ENCODE results near the gene JPH4. TPM values are rescaled to one million over a fixed set of nuclear protein-coding genes. Genes with fewer than 3 reads are reported as not detected.

JPH4 gene
- total and polyA plus RNA-seq, 7 donors = 0.01 to 0.62 (median 0.13) TPM

DNA sequence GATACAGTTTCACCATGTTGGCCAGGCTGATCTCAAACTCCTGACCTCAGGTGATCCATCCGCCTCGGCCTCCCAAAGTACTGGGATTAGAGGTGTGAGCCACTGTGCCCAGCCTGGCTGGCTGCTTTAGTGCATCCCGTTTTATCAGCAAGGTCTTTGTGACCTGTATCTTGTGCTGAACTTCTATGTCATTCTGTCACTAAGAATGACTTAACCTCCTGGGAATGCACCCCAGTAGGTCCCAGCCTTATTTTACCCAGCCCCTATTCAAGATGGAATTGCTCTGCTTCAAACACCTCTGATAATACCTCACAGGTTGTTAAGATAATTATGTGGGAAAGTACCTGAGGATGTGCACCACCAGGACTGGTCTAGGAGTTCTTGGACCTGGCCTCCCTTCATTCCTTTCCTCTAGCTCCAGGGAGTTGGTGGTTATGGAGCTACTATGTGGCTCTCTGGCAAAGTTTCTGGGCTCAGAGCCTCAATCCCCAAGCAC lies 26.1 kb upstream of the JPH4 start:
- no peak for ATAC-seq
- intact Hi-C loops (cut with DNase I) = no loop called here
- Histone ChIP-seq H3K9me3 (no peaks in the 10 kb centered on the region), H3K27me3 (ENCODE audit: insufficient read depth in 3 of 3, low read length in 2 of 3) (no peaks in the 10 kb centered on the region), H3K4me3 (no peak overlapping the region), H3K36me3 (ENCODE audit: insufficient read depth in 1 of 2, low read depth in 1 of 2) (no peaks in the 10 kb centered on the region), H3K27ac (no peak overlapping the region), H3K4me1 (no peaks in the 10 kb centered on the region)
- TF ChIP-seq, protein P1, sequence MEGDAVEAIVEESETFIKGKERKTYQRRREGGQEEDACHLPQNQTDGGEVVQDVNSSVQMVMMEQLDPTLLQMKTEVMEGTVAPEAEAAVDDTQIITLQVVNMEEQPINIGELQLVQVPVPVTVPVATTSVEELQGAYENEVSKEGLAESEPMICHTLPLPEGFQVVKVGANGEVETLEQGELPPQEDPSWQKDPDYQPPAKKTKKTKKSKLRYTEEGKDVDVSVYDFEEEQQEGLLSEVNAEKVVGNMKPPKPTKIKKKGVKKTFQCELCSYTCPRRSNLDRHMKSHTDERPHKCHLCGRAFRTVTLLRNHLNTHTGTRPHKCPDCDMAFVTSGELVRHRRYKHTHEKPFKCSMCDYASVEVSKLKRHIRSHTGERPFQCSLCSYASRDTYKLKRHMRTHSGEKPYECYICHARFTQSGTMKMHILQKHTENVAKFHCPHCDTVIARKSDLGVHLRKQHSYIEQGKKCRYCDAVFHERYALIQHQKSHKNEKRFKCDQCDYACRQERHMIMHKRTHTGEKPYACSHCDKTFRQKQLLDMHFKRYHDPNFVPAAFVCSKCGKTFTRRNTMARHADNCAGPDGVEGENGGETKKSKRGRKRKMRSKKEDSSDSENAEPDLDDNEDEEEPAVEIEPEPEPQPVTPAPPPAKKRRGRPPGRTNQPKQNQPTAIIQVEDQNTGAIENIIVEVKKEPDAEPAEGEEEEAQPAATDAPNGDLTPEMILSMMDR (IDR thresholded peaks at IDR 0.05) = no peak
- 66 to 86% (median 79%) methylated on average over 3 of the region's 3 CpGs for WGBS, 3 donors
- DNase-seq = no peak

DNA sequence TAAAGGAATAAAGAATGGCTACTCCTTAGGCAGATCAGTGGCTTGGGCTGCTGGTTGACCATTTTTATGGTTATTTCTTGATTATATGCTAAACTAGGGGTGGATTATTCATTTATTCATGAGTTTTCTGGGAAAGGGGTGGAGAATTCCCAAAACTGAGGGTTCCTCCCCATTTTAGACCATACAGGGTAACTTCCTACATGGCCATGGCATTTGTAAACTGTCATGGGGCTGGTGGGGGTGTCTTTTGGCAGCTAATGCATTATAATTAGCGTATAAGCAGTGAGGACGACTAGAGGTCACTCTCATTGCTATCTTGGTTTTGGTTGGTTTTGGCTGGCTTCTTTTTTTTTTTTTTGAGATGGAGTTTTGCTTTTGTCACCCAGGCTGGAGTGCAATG lies 25.6 kb upstream of the JPH4 start:
- Histone ChIP-seq H3K27me3 (ENCODE audit: insufficient read depth in 3 of 3, low read length in 2 of 3) (no peaks in the 10 kb centered on the region), H3K27ac (no peak overlapping the region), H3K9me3 (no peaks in the 10 kb centered on the region), H3K4me1 (no peaks in the 10 kb centered on the region), H3K4me3 (no peak overlapping the region), H3K36me3 (ENCODE audit: insufficient read depth in 1 of 2, low read depth in 1 of 2) (no peaks in the 10 kb centered on the region)
- intact Hi-C loops (cut with DNase I) = no loop called here
- ATAC-seq (no peak), DNase-seq (no peak)
- TF ChIP-seq, protein P1 (IDR thresholded peaks at IDR 0.05) = no peak
- WGBS, 3 donors = 60 to 73% (median 65%) methylated on average over 2 of the region's 2 CpGs

DNA sequence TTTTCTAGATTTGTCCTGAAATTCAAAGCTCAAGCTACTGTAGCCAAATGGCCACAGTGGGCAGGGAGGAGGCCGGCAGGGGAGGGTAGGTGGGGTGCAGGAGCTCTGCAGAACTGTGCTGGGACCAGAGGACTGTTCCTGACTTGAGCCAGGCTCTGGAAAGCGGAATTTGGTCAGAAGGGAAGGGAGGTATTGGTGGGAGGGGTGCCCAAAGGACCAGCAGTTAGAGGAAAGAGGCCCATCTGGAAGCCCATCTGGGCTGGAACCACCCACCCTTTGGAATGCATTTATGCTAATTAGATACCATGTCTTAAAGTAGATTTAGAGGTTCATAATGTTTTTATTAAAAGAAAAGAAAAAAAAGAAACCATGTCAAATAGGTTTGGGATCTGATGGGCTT lies 24.5 kb upstream of the JPH4 start:
- TF ChIP-seq, protein P1 (IDR thresholded peaks at IDR 0.05) = no peak
- no peak for DNase-seq
- no peak for ATAC-seq
- H3K9me3 ChIP-seq = no peaks in the 10 kb centered on the region
- H3K27ac ChIP-seq = no peak overlapping the region
- H3K27me3 ChIP-seq (ENCODE audit: insufficient read depth in 3 of 3, low read length in 2 of 3) = no peaks in the 10 kb centered on the region
- H3K4me3 ChIP-seq = no peak overlapping the region
- no peaks in the 10 kb centered on the region for H3K36me3 ChIP-seq (ENCODE audit: insufficient read depth in 1 of 2, low read depth in 1 of 2)
- intact Hi-C loops (cut with DNase I) = no loop called here
- no peaks in the 10 kb centered on the region for H3K4me1 ChIP-seq
- 73 to 88% (median 77%) methylated on average over 2 of the region's 2 CpGs for WGBS, 3 donors

DNA sequence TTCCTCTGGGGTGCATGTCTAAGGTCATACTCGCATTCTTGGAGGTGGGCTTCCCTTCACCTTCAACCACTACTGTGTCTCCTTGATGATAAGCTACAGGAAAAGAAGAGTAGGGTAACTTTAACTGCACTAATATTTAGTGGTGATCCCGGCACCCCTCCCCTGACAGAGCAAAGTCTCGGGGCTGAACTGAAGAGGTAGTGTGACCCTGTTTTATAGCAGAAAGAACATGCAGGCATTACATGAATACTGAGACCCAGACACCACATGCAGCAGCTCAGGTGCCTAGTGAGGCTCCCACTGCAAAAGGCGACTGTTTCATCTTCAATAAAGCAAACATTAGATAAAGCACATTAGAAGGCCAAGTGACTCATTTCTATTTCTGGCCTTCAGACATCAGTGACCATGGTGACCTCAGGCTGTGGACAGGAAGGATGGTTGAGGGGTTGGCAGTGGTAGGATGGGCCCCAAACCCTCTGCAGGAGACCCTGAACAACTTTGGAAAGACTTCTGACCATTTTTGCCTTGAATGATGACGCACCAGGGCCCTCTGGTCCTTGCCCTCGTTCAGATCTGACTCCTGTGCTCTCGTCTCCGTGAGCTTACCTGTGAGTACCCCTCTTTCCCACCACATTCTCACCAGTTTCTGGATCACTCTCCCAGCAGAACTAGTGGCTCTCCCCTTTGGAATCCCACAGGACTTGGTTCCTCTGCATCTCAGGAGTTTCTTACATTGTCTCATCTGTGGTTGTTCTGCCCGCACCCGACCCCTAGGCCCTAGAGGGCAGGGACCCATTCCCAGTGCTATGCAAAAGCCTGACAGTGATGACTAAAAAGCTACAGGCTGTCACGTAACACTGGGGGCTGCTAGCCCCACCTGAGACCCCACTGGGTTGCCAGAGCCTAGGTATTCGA lies 23.8 kb upstream of the JPH4 start:
- ATAC-seq (no peak), DNase-seq (no peak)
- 81 to 84% (median 83%) methylated on average over 12 of the region's 12 CpGs for WGBS, 3 donors
- no peaks in the 10 kb centered on the region for H3K36me3 ChIP-seq (ENCODE audit: insufficient read depth in 1 of 2, low read depth in 1 of 2)
- no peak overlapping the region for H3K4me3 ChIP-seq
- H3K27me3 ChIP-seq (ENCODE audit: insufficient read depth in 3 of 3, low read length in 2 of 3) = no peaks in the 10 kb centered on the region
- no peaks in the 10 kb centered on the region for H3K9me3 ChIP-seq
- no peaks in the 10 kb centered on the region for H3K4me1 ChIP-seq
- no peak overlapping the region for H3K27ac ChIP-seq
- TF ChIP-seq, protein P1 (IDR thresholded peaks at IDR 0.05) = no peak
- intact Hi-C loops (cut with DNase I) = no loop called here

All from psoas muscle (tissue), 8 donors.